Neuronal stem cell (in vitro differentiated cells): ENCODE results near the gene FBXO2.
"Not testable (repeated sequence)": the region's sequence is repeated elsewhere in the genome, so short reads cannot be mapped to it uniquely, and the experiment has no call there.

Source experiments
- DNase-seq: peaks from one replicate; pipeline ENCODE4 v3.0.0-alpha.2; 2013; ENCODE audit warnings: low spot score
- H2AFZ ChIP-seq: one replicate; pipeline ENCODE4 v1.6.1; 2013; ENCODE audit warnings: mild to moderate bottlenecking, low read length, inconsistent platforms
- H2AK5ac ChIP-seq: 2 replicates; pipeline ENCODE4 v1.6.1; 2013; ENCODE audit warnings: low read depth, mild to moderate bottlenecking, inconsistent platforms, low read length, moderate library complexity, mixed read lengths
- H2BK120ac ChIP-seq: 2 replicates; pipeline ENCODE4 v1.6.1; 2013; ENCODE audit warnings: low read depth, mild to moderate bottlenecking, inconsistent platforms, low read length, moderate library complexity, mixed read lengths
- H2BK12ac ChIP-seq: one replicate; pipeline ENCODE4 v1.6.1; 2013; ENCODE audit warnings: low read length, inconsistent platforms
- H2BK15ac ChIP-seq: 2 replicates; pipeline ENCODE4 v1.6.1; 2013; ENCODE audit warnings: mild to moderate bottlenecking, low read length, inconsistent platforms, mixed read lengths
- H2BK5ac ChIP-seq: one replicate; pipeline ENCODE4 v1.6.1; 2013; ENCODE audit warnings: inconsistent platforms, mild to moderate bottlenecking, low read length, moderate library complexity
- H3K14ac ChIP-seq: one replicate; pipeline ENCODE4 v1.6.1; 2013; ENCODE audit warnings: low read length, inconsistent platforms
- H3K18ac ChIP-seq: 2 replicates; pipeline ENCODE4 v1.6.1; 2013; ENCODE audit warnings: low read length, inconsistent platforms
- H3K23ac ChIP-seq: 2 replicates; pipeline ENCODE4 v1.6.1; 2013; ENCODE audit warnings: low read depth, mild to moderate bottlenecking, mixed read lengths, low read length, inconsistent platforms; ENCODE audit not compliant: poor library complexity
- H3K27ac ChIP-seq: replicated peaks from 3 replicates; pipeline ENCODE4 v1.5.1; 2013; ENCODE audit warnings: low read length, inconsistent platforms
- H3K27me3 ChIP-seq, 3 experiments: 2 replicates each; pipeline ENCODE4 v1.6.1; 2013; ENCODE audit warnings: low read length in 3 of 3, mild to moderate bottlenecking in 2 of 3, inconsistent platforms in 1 of 3, low read depth in 1 of 3, mixed read lengths in 1 of 3, moderate library complexity in 1 of 3; ENCODE audit not compliant: control insufficient read depth in 3 of 3, insufficient read depth in 3 of 3
- H3K36me3 ChIP-seq, 2 donors: replicated peaks in 1 of 2; 2 replicates each; pipeline ENCODE4 v1.6.1; 2013; ENCODE audit warnings: low read length in 2 of 2; ENCODE audit not compliant: control insufficient read depth in 2 of 2, insufficient read depth in 2 of 2
- H3K4ac ChIP-seq: 2 replicates; pipeline ENCODE4 v1.6.1; 2013; ENCODE audit warnings: inconsistent platforms, mild to moderate bottlenecking, low read length, moderate library complexity
- H3K4me1 ChIP-seq, 2 donors: 1 replicate in 1 of 2; 2 replicates in 1 of 2; pipeline ENCODE4 v1.6.1; 2013; ENCODE audit warnings: low read length in 2 of 2, low read depth in 1 of 2; ENCODE audit not compliant: control insufficient read depth in 2 of 2, insufficient read depth in 1 of 2
- H3K4me2 ChIP-seq: one replicate; pipeline ENCODE4 v1.6.1; 2013; ENCODE audit warnings: mild to moderate bottlenecking, low read length, inconsistent platforms; ENCODE audit not compliant: insufficient read depth, poor library complexity, severe bottlenecking
- H3K4me3 ChIP-seq, 2 donors: 2 replicates each; pipeline ENCODE4 v1.5.1; 2013; ENCODE audit warnings: low read length in 2 of 2, mild to moderate bottlenecking in 2 of 2, inconsistent platforms in 1 of 2, moderate library complexity in 1 of 2
- H3K79me1 ChIP-seq: one replicate; pipeline ENCODE4 v1.6.1; 2013; ENCODE audit warnings: low read depth, mild to moderate bottlenecking, inconsistent platforms, low read length, moderate library complexity
- H3K9ac ChIP-seq: one replicate; pipeline ENCODE4 v1.6.1; 2013; ENCODE audit warnings: mild to moderate bottlenecking, low read depth, low read length, inconsistent platforms; ENCODE audit not compliant: poor library complexity
- H3K9me3 ChIP-seq, 2 donors: replicated peaks in 1 of 2; 2 replicates each; pipeline versions ENCODE3 to v1.6.1; 2013; ENCODE audit warnings: low read length in 2 of 2, mild to moderate bottlenecking in 2 of 2, inconsistent platforms in 1 of 2, low read depth in 1 of 2, mixed read lengths in 1 of 2, moderate library complexity in 1 of 2; ENCODE audit not compliant: control insufficient read depth in 2 of 2, insufficient read depth in 1 of 2
- H4K8ac ChIP-seq: one replicate; pipeline ENCODE4 v1.6.1; 2013; ENCODE audit warnings: low read depth, mild to moderate bottlenecking, inconsistent platforms, low read length, moderate library complexity
- H4K91ac ChIP-seq: one replicate; pipeline ENCODE4 v1.6.1; 2013; ENCODE audit warnings: low read length, low read depth, mild to moderate bottlenecking, inconsistent platforms; ENCODE audit not compliant: poor library complexity
- WGBS, 2 donors: extraction: QIAGEN DNeasy Blood & Tissue Kit; methylation state at CpG; one replicate each; pipeline ENCODE4 v1.1.7; 2013; ENCODE audit warnings: missing lambda C conversion rate in 2 of 2, mixed read lengths in 1 of 2; ENCODE audit not compliant: insufficient read length in 2 of 2, insufficient replicate concordance in 1 of 2; ENCODE audit errors: extremely low coverage in 2 of 2; 5-methylcytosine and 5-hydroxymethylcytosine counted together

FBXO2 gene

DNA sequence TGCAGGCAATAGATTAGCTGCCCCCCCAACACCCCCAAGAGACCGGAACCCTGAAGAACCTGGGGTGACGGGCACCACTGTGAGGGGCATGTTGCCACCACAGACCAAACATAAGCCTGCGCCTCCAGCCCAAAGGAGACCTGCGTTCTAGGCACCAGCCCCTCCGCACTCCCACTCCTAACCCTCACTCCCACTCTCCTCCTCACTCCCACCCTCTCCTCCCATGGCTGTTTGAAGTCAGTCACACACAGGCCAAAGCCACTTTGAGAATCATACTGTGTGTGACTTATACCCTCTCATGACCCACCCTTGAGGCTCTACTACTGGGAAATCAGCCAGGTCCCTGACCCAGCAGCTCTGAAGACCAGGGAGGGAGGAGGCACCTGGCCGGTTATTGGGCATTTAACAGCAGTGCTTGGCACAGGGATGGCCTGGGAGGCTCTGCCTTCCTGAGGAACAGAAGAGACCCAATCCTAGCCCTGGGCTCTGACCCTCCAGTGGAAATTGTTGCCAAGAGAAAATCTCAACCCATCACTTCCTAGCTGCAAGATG, 43.5 kb downstream of the FBXO2 start:
- Histone ChIP-seq H3K4me1 (peaks cover 0 to 2% of the 10 kb centered on the region in 2 donors), H3K27ac (no peak overlapping the region), H3K9ac (no peak overlapping the region), H2BK12ac (peak overlapping the region; percentile 42), H2BK5ac (no peak overlapping the region), H3K4me2 (no peak overlapping the region), H3K27me3 (peaks cover 0 to 5% (median 0%) of the 10 kb centered on the region in 3 experiments), H4K91ac (no peak overlapping the region), H2AFZ (no peak overlapping the region), H3K36me3 (no peaks in the 10 kb centered on the region), H3K4ac (no peak overlapping the region), H3K18ac (peak overlapping the region; percentile 40), H2BK120ac (no peak overlapping the region), H3K4me3 (no peak overlapping the region), H3K79me1 (no peaks in the 10 kb centered on the region), H4K8ac (no peak overlapping the region), H3K9me3 (peaks cover 2 to 4% of the 10 kb centered on the region in 2 donors), H2BK15ac (no peak overlapping the region), H3K14ac (no peak overlapping the region), H3K23ac (peak overlapping the region; percentile 52), H2AK5ac (no peak overlapping the region)
- WGBS, 2 donors, result no CpG with 5 or more reads among the region's 6 CpGs
- DNase-seq, result no peak

DNA sequence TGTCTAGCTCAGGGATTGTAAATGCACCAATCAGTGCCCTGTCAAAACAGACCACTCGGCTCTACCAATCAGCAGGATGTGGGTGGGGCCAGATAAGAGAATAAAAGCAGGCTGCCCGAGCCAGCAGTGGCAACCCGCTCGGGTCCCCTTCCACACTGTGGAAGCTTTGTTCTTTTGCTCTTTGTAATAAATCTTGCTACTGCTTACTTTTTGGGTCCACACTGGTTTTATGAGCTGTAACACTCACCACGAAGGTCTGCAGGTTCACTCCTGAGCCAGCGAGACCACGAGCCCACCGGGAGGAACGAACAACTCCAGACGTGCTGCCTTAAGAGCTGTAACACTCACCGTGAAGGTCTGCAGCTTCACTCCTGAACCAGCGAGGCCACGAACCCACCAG, 44.9 kb downstream of the FBXO2 start:
- WGBS, 2 donors, result no CpG with 5 or more reads among the region's 13 CpGs
- H3K4me1 ChIP-seq, H4K8ac ChIP-seq, H3K4me3 ChIP-seq, H2AK5ac ChIP-seq, H3K4ac ChIP-seq, H3K18ac ChIP-seq, H3K14ac ChIP-seq, H3K27me3 ChIP-seq, DNase-seq, H3K23ac ChIP-seq, H2AFZ ChIP-seq, H2BK5ac ChIP-seq, H3K4me2 ChIP-seq, H3K79me1 ChIP-seq, H2BK15ac ChIP-seq, H4K91ac ChIP-seq, H3K9ac ChIP-seq, H3K36me3 ChIP-seq, H2BK12ac ChIP-seq, H2BK120ac ChIP-seq, H3K27ac ChIP-seq, H3K9me3 ChIP-seq: not testable (repeated sequence)

DNA sequence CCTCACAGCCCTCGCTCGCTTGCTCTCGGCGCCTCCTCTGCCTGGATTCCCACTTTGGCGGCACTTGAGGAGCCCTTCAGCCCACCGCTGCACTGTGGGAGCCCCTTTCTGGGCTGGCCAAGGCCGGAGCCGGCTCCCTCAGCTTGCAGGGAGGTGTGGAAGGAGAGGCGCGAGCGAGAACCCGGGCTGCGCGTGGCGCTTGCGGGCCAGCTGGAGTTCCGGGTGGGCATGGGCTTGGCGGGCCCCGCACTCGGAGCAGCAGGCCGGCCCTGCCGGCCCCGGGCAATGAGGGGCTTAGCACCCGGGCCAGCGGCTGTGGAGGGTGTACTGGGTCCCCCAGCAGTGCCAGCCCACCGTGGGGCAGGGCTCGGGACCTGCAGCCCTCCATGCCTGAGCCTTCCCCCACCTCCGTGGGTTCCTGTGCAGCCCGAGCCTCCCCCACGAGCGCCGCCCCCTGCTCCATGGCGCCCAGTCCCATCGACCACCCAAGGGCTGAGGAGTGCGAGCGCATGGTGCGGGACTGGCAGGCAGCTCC, 45.6 kb downstream of the FBXO2 start:
- not testable (repeated sequence) for H3K9me3 ChIP-seq, H2BK12ac ChIP-seq, DNase-seq, H3K27ac ChIP-seq, H3K9ac ChIP-seq, H3K14ac ChIP-seq, H3K4ac ChIP-seq, H2BK15ac ChIP-seq, H2BK5ac ChIP-seq, H3K36me3 ChIP-seq, H2AK5ac ChIP-seq, H4K8ac ChIP-seq, H3K79me1 ChIP-seq, H2AFZ ChIP-seq, H3K23ac ChIP-seq, H3K4me2 ChIP-seq, H3K4me3 ChIP-seq, H3K18ac ChIP-seq, H2BK120ac ChIP-seq, H3K27me3 ChIP-seq, H3K4me1 ChIP-seq, H4K91ac ChIP-seq
- whole genome bisulfite sequencing, 2 donors, result no CpG with 5 or more reads among the region's 37 CpGs

DNA sequence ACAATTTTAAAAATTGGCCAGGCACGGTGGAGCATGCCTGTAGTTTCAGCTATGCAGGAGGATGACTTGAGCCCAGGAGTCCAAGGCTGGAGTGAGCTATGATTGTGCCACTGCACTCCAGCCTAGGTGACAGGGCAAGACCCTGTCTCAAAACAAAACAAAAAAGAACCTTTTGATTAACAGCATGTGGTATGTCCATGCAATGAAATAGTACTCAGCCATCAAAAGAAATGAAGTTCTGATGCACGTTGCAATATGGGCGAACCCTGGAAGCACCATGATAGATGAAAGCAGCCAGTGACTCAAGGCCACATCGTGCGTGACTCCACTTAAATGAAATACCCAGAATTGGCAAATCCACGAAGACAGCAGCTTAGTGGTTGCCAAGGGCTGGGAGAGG, 47.5 kb downstream of the FBXO2 start:
- Histone ChIP-seq H3K27ac (no peak overlapping the region), H3K14ac (no peak overlapping the region), H3K4me1 (peaks cover 0 to 7% of the 10 kb centered on the region in 2 donors), H3K27me3 (peaks cover 0 to 13% (median 0%) of the 10 kb centered on the region in 3 experiments), H3K9ac (no peak overlapping the region), H3K4me3 (no peak overlapping the region), H3K4me2 (no peak overlapping the region), H2BK12ac (no peak overlapping the region), H2AFZ (no peak overlapping the region), H3K4ac (no peak overlapping the region), H4K8ac (no peak overlapping the region), H3K23ac (no peak overlapping the region), H2BK15ac (no peak overlapping the region), H2AK5ac (no peak overlapping the region), H3K9me3 (peaks cover 4% of the 10 kb centered on the region in 2 donors), H4K91ac (no peak overlapping the region), H2BK120ac (no peak overlapping the region), H3K18ac (no peak overlapping the region), H2BK5ac (no peak overlapping the region), H3K79me1 (no peaks in the 10 kb centered on the region), H3K36me3 (no peaks in the 10 kb centered on the region)
- no peak for DNase-seq
- WGBS, 2 donors, result no CpG with 5 or more reads among the region's 6 CpGs
